GM12891 (cell line): Measurements from ENCODE around the gene RGL1.

Source experiments
- DNase-seq: peaks from one replicate; pipeline ENCODE4 v3.0.0; 2011; ENCODE audit warnings: low spot score; ENCODE audit not compliant: insufficient read length
- FAIRE-seq: peaks from 2 replicates; lab custom pipeline; 2011; peaks lifted over from hg19 to GRCh38; lab: Jason Lieb, UNC
- PAX5 ChIP-seq: IDR thresholded peaks from 2 replicates; pipeline ENCODE4 v1.6.1; 2011; ENCODE audit warnings: low read length, moderate library complexity, mild to moderate bottlenecking; ENCODE audit not compliant: insufficient read depth, severe bottlenecking
- POLR2A ChIP-seq: IDR thresholded peaks from 2 replicates; pipeline ENCODE4 v1.6.1; 2011; ENCODE audit warnings: low read depth, low read length, control low read depth
- POLR2AphosphoS5 ChIP-seq: IDR thresholded peaks from 2 replicates; pipeline ENCODE4 v1.6.1; 2011; ENCODE audit warnings: low read depth, low read length, control low read depth
- POU2F2 ChIP-seq: IDR thresholded peaks from 2 replicates; pipeline ENCODE4 v1.6.1; 2011; ENCODE audit warnings: low read depth, mild to moderate bottlenecking, control low read depth, low read length, moderate library complexity
- SPI1 ChIP-seq: IDR thresholded peaks from 2 replicates; pipeline ENCODE4 v1.6.1; 2011; ENCODE audit warnings: low read depth, low read length, control low read depth
- TAF1 ChIP-seq: IDR thresholded peaks from 2 replicates; pipeline ENCODE4 v1.6.1; 2011; ENCODE audit warnings: low read depth, low read length, control low read depth

Gene RGL1

DNA sequence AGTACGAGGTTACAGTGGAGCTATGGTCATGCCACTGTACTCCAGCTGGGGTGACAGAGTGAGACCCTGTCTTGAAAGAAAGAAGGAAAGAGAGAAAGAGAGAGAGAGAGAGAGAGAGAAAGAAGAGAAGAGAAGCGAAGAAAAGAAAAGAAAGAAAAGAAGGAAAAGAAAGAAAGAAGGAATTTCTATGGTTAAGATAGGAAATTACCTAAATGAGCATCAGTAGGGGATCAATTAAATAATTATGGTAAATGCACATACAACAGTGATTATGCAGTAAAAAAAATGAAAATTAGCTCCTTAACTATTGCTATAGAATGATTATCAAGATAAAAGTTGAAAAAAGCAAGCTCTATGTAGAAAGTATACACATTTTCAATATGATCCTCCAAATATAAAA lies 172.8 kb downstream of the RGL1 start:
- FAIRE-seq (no peak), DNase-seq (no peak)
- TF ChIP-seq TAF1: no peak
- no peak for TF ChIP-seq POLR2AphosphoS5
- no peak for TF ChIP-seq PAX5
- TF ChIP-seq POU2F2: no peak
- no peak for TF ChIP-seq SPI1
- no peak for TF ChIP-seq POLR2A
